ENCODE data around the gene RTEL1. TPM values are rescaled to one million over a fixed set of nuclear protein-coding genes. Genes with fewer than 3 reads are reported as not detected.

The RTEL1 gene
- total RNA-seq, 1 experiment from 2014 or later: 58.0 TPM

DNA sequence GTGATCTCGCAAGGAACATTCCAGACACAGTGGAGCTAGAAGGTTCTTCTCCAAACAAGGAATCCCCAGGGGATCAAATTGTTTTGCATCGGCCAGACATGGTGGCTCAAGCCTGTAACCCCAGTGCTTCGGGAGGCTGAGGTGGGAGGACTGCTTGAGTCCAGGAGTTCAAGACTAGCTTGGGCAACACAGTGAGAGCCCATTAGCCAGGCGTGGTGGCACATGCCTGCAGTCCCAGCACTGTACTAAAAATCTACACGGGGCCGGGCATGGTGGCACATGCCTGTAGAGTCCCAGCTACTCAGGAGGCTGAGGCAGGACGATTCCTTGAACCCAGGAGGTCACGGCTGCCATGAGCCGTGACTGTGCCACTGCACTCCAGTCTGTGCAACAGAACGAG, 46.5 kb upstream of the RTEL1 start:
- Histone ChIP-seq H3K27ac (ENCODE audit: low read depth, low read length) (no peak overlapping the region), H3K36me3 (ENCODE audit: control insufficient read depth in 1 of 2, insufficient read depth in 2 of 2, low read length in 2 of 2) (peaks cover 0 to 10% of the 10 kb centered on the region in 2 experiments; a peak in 3 of 4 replicates), H2AFZ (ENCODE audit: low read depth, low read length, poor library complexity, severe bottlenecking) (no peak overlapping the region), H3K79me2 (ENCODE audit: insufficient read depth, low read length) (peaks cover 14% of the 10 kb centered on the region), H3K9me2 (ENCODE audit: insufficient read depth) (no peaks in the 10 kb centered on the region), H3K27me3 (ENCODE audit: insufficient read depth, low read length) (no peaks in the 10 kb centered on the region), H3K4me3 (replicated peaks in 1 of 2; ENCODE audit: low read depth in 1 of 2, low read length in 2 of 2) (no peak overlapping the region), H3K4me1 (ENCODE audit: control insufficient read depth in 1 of 2, insufficient read depth in 2 of 2, low read length in 2 of 2) (no peaks in the 10 kb centered on the region), H3K9ac (ENCODE audit: low read length) (no peak overlapping the region), H4K20me1 (ENCODE audit: insufficient read depth) (no peaks in the 10 kb centered on the region), H3K4me2 (ENCODE audit: low read length) (no peak overlapping the region), H3K9me3 (ENCODE audit: control insufficient read depth in 1 of 2, insufficient read depth in 1 of 2, low read depth in 1 of 2, low read length in 2 of 2) (peaks cover 5 to 6% of the 10 kb centered on the region in 2 experiments; a peak in 1 of 4 replicates)
- intact Hi-C loops (cut with micrococcal nuclease): no loop called here
- DNase-seq (ENCODE audit: low read depth, low spot score) (no peak), ATAC-seq (no peak)
- TF ChIP-seq CEBPB (IDR thresholded peaks at IDR 0.05; ENCODE audit: low read depth) (no peak), ZFX (IDR thresholded peaks at IDR 0.05) (no peak), RAD21 (IDR thresholded peaks at IDR 0.05; ENCODE audit: low read depth) (no peak), SP1 (IDR thresholded peaks at IDR 0.05; ENCODE audit: low read depth) (no peak), EZH2phosphoT487 (IDR thresholded peaks at IDR 0.05; ENCODE audit: borderline replicate concordance) (no peak), YY1 (IDR thresholded peaks at IDR 0.05; ENCODE audit: extremely low read depth, insufficient replicate concordance, low read depth, low read length) (no peak), SIN3A (IDR thresholded peaks at IDR 0.05; ENCODE audit: low read depth) (no peak), ZNF274 (IDR thresholded peaks at IDR 0.05; ENCODE audit: low read depth, low read length) (no peak), POLR2AphosphoS5 (IDR thresholded peaks at IDR 0.05; ENCODE audit: low read depth, low read length) (no peak), EZH2 (IDR thresholded peaks at IDR 0.05) (no peak), EGR1 (IDR thresholded peaks at IDR 0.05; ENCODE audit: low read depth) (no peak)
- TF ChIP-seq, protein P1, sequence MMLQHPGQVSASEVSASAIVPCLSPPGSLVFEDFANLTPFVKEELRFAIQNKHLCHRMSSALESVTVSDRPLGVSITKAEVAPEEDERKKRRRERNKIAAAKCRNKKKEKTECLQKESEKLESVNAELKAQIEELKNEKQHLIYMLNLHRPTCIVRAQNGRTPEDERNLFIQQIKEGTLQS (IDR thresholded peaks at IDR 0.05): no peak
- TF ChIP-seq, protein P2, sequence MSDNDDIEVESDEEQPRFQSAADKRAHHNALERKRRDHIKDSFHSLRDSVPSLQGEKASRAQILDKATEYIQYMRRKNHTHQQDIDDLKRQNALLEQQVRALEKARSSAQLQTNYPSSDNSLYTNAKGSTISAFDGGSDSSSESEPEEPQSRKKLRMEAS (IDR thresholded peaks at IDR 0.05): no peak
- TF ChIP-seq, protein P3, sequence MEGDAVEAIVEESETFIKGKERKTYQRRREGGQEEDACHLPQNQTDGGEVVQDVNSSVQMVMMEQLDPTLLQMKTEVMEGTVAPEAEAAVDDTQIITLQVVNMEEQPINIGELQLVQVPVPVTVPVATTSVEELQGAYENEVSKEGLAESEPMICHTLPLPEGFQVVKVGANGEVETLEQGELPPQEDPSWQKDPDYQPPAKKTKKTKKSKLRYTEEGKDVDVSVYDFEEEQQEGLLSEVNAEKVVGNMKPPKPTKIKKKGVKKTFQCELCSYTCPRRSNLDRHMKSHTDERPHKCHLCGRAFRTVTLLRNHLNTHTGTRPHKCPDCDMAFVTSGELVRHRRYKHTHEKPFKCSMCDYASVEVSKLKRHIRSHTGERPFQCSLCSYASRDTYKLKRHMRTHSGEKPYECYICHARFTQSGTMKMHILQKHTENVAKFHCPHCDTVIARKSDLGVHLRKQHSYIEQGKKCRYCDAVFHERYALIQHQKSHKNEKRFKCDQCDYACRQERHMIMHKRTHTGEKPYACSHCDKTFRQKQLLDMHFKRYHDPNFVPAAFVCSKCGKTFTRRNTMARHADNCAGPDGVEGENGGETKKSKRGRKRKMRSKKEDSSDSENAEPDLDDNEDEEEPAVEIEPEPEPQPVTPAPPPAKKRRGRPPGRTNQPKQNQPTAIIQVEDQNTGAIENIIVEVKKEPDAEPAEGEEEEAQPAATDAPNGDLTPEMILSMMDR (IDR thresholded peaks at IDR 0.05 in 2 of 3, conservative IDR thresholded peaks at IDR 0.05 in 1 of 3; ENCODE audit: borderline replicate concordance in 1 of 3, insufficient read depth in 1 of 3, low read depth in 2 of 3, low read length in 2 of 3): no peak
- RAD21 ChIA-PET (ENCODE audit: low non-redundant PET in 1 of 2, low total read pairs in 2 of 2, uncharacterized antibody in 2 of 2, unreplicated experiment in 2 of 2): no interaction called here
- BruUV-seq (replicated peaks): no TSS peak
- POLR2A ChIA-PET: no interaction called here
- CTCF ChIA-PET: no interaction called here

Measured in HCT116 (cell line).